ENCODE data around the gene NUP160. TPM values are rescaled to one million over a fixed set of nuclear protein-coding genes. Genes with fewer than 3 reads are reported as not detected.
"Not testable (repeated sequence)": the region's sequence is repeated elsewhere in the genome, so short reads cannot be mapped to it uniquely, and the experiment has no call there.

The NUP160 gene
- polyA plus RNA-seq, 3 donors = 10.6 to 15.7 (median 10.9) TPM

DNA sequence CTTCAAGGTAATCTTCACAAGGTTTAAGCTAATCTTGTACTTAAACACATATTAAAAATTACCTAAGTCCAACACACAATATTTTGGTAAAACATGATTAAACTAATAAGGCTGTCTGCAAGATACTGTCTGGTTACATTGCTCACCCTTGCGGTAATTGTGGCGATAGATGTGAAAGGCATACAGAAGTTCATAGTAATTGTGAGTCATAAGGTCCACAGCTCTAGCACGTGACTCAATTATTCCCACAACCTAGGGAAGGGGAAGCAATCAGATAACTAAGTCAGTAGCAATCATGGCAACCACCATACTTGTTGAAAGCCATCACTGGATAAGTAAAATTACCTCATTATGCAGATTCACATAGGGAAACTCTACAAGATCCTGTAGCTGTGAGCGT lies 50.5 kb downstream of the NUP160 start:
- 50% methylated on average over 1 of the region's 4 CpGs for WGBS (ENCODE audit: insufficient coverage)
- no peak overlapping the region for H3K4me3 Mint-ChIP-seq

DNA sequence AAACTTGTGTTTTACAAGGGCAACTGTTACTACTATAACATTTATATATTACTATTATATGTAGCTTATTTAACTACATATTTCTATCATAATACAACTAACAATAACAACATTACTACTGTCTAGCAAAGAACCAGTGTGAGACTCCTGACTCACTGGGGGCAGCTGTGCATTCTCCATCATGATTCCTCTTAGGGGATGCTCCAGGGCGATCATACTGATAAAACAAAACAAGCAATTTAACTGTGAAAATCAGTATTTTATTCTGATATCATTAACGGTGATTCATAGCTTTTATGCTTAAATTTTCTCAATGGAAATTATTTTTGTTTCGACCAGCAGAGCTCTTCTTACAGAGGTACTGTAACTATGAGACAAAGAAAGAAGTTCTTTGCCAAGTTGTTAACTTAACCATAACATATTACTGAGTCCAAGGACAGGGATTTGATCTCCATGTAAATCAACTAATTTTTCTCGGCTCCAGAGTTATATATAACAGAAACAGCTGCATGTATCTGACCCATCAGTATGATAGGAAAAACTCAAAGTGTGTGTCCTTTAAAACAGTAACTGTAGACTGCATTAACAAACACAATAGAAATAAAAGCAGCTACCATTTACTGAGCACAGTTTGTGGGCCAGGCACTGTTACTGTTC lies 56.2 kb downstream of the NUP160 start:
- H3K36me3 Mint-ChIP-seq = peaks cover 54 to 87% of the 10 kb centered on the region in 2 donors
- H3K27ac ChIP-seq (ENCODE audit: low read depth in 1 of 2, low read length in 2 of 2) = no peak overlapping the region
- no peak overlapping the region for H3K4me2 ChIP-seq (replicated peaks; ENCODE audit: extremely low read depth, low read length, poor library complexity, severe bottlenecking)
- intact Hi-C loops (cut with micrococcal nuclease) = no loop called here
- TF ChIP-seq, protein P1, sequence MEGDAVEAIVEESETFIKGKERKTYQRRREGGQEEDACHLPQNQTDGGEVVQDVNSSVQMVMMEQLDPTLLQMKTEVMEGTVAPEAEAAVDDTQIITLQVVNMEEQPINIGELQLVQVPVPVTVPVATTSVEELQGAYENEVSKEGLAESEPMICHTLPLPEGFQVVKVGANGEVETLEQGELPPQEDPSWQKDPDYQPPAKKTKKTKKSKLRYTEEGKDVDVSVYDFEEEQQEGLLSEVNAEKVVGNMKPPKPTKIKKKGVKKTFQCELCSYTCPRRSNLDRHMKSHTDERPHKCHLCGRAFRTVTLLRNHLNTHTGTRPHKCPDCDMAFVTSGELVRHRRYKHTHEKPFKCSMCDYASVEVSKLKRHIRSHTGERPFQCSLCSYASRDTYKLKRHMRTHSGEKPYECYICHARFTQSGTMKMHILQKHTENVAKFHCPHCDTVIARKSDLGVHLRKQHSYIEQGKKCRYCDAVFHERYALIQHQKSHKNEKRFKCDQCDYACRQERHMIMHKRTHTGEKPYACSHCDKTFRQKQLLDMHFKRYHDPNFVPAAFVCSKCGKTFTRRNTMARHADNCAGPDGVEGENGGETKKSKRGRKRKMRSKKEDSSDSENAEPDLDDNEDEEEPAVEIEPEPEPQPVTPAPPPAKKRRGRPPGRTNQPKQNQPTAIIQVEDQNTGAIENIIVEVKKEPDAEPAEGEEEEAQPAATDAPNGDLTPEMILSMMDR (IDR thresholded peaks at IDR 0.05) = no peak
- no peak overlapping the region for H3K4me3 ChIP-seq (replicated peaks in 1 of 3; ENCODE audit: low read depth in 2 of 3, low read length in 3 of 3)
- peaks cover 86 to 99% of the 10 kb centered on the region in 2 donors for H3K36me3 ChIP-seq (replicated peaks in 1 of 2; ENCODE audit: control insufficient read depth in 1 of 2, insufficient read depth in 2 of 2, low read length in 2 of 2)
- H3K9me3 Mint-ChIP-seq = peaks cover 0 to 2% (median 0%) of the 10 kb centered on the region in 7 donors
- H3K27me3 ChIP-seq (ENCODE audit: control insufficient read depth in 2 of 2, insufficient read depth in 2 of 2, low read length in 2 of 2) = no peaks in the 10 kb centered on the region
- no peaks in the 10 kb centered on the region for H3K79me2 ChIP-seq (ENCODE audit: insufficient read depth, low read length)
- H3K4me3 Mint-ChIP-seq = no peak overlapping the region
- peaks cover 0 to 2% (median 0%) of the 10 kb centered on the region in 3 donors for H3K27me3 Mint-ChIP-seq (ENCODE audit: low read depth in 3 of 3)
- H3K9ac ChIP-seq (ENCODE audit: insufficient read depth, low read length, poor library complexity, severe bottlenecking) = no peak overlapping the region
- no peak overlapping the region for H2AFZ ChIP-seq (ENCODE audit: insufficient read depth, low read depth, low read length, poor library complexity, severe bottlenecking)
- WGBS (ENCODE audit: insufficient coverage) = no CpG with 5 or more reads among the region's 4 CpGs
- H4K20me1 ChIP-seq (ENCODE audit: insufficient read depth, low read length) = no peaks in the 10 kb centered on the region
- H3K9me3 ChIP-seq (replicated peaks in 1 of 2; ENCODE audit: control insufficient read depth in 1 of 2, insufficient read depth in 1 of 2, low read length in 2 of 2) = no peaks in the 10 kb centered on the region
- DNase-seq = no peak
- no peaks in the 10 kb centered on the region for H3K4me1 Mint-ChIP-seq
- no peak overlapping the region for H3K27ac Mint-ChIP-seq
- H3K4me1 ChIP-seq (ENCODE audit: control insufficient read depth in 1 of 2, insufficient read depth in 2 of 2, low read length in 2 of 2) = no peaks in the 10 kb centered on the region

More for the DNA sequence above, 50.5 kb downstream of the NUP160 start:
- H2AFZ ChIP-seq (ENCODE audit: insufficient read depth, low read depth, low read length, poor library complexity, severe bottlenecking) = no peak overlapping the region
- no peak overlapping the region for H3K27ac ChIP-seq (ENCODE audit: low read depth in 1 of 2, low read length in 2 of 2)
- Mint-ChIP-seq H3K27ac (no peak overlapping the region), H3K9me3 (no peaks in the 10 kb centered on the region), H3K27me3 (ENCODE audit: low read depth in 3 of 3) (peaks cover 0 to 3% (median 0%) of the 10 kb centered on the region in 3 donors), H3K36me3 (peaks cover 60 to 94% of the 10 kb centered on the region in 2 donors), H3K4me1 (no peaks in the 10 kb centered on the region)
- peaks cover 97 to 100% of the 10 kb centered on the region in 2 donors for H3K36me3 ChIP-seq (replicated peaks in 1 of 2; ENCODE audit: control insufficient read depth in 1 of 2, insufficient read depth in 2 of 2, low read length in 2 of 2)
- intact Hi-C loops (cut with micrococcal nuclease) = no loop called here
- TF ChIP-seq, protein P1 (IDR thresholded peaks at IDR 0.05) = no peak
- H3K4me1 ChIP-seq (ENCODE audit: control insufficient read depth in 1 of 2, insufficient read depth in 2 of 2, low read length in 2 of 2) = no peaks in the 10 kb centered on the region
- H4K20me1 ChIP-seq (ENCODE audit: insufficient read depth, low read length) = no peaks in the 10 kb centered on the region
- no peak overlapping the region for H3K4me2 ChIP-seq (replicated peaks; ENCODE audit: extremely low read depth, low read length, poor library complexity, severe bottlenecking)
- no peaks in the 10 kb centered on the region for H3K79me2 ChIP-seq (ENCODE audit: insufficient read depth, low read length)
- peak in 2 of 3 donors; percentile 3 to 30 for DNase-seq
- no peak overlapping the region for H3K4me3 ChIP-seq (replicated peaks in 1 of 3; ENCODE audit: low read depth in 2 of 3, low read length in 3 of 3)
- H3K27me3 ChIP-seq (ENCODE audit: control insufficient read depth in 2 of 2, insufficient read depth in 2 of 2, low read length in 2 of 2) = no peaks in the 10 kb centered on the region
- H3K9ac ChIP-seq (ENCODE audit: insufficient read depth, low read length, poor library complexity, severe bottlenecking) = no peak overlapping the region
- no peaks in the 10 kb centered on the region for H3K9me3 ChIP-seq (replicated peaks in 1 of 2; ENCODE audit: control insufficient read depth in 1 of 2, insufficient read depth in 1 of 2, low read length in 2 of 2)

DNA sequence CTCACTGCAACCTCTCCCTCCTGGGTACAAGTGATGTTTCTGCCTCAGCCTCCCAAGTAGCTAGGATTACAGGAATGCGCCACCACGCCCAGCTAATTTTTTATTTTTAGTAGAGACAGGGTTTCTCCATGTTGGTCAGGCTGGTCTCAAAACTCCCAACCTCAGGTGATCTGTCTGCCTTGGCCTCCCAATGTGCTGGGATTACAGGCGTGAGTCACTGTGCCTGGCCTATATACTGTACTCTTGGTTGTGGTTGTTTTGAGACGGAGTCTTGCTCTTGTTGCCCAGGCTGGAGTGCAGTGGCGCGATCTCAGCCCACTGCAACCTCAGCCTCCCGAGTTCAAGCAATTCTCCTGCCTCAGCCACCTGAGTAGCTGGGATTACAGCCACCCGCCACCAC lies 58.1 kb downstream of the NUP160 start:
- H3K79me2 ChIP-seq (ENCODE audit: insufficient read depth, low read length); H2AFZ ChIP-seq (ENCODE audit: insufficient read depth, low read depth, low read length, poor library complexity, severe bottlenecking); H4K20me1 ChIP-seq (ENCODE audit: insufficient read depth, low read length); H3K4me1 ChIP-seq (ENCODE audit: control insufficient read depth in 1 of 2, insufficient read depth in 2 of 2, low read length in 2 of 2); H3K9ac ChIP-seq (ENCODE audit: insufficient read depth, low read length, poor library complexity, severe bottlenecking); intact Hi-C loops (cut with micrococcal nuclease); H3K27ac ChIP-seq (ENCODE audit: low read depth in 1 of 2, low read length in 2 of 2); H3K9me3 ChIP-seq (replicated peaks in 1 of 2; ENCODE audit: control insufficient read depth in 1 of 2, insufficient read depth in 1 of 2, low read length in 2 of 2); H3K4me3 Mint-ChIP-seq; H3K27me3 Mint-ChIP-seq (ENCODE audit: low read depth in 3 of 3); H3K4me3 ChIP-seq (replicated peaks in 1 of 3; ENCODE audit: low read depth in 2 of 3, low read length in 3 of 3); H3K4me1 Mint-ChIP-seq; H3K27me3 ChIP-seq (ENCODE audit: control insufficient read depth in 2 of 2, insufficient read depth in 2 of 2, low read length in 2 of 2); H3K9me3 Mint-ChIP-seq; DNase-seq; H3K4me2 ChIP-seq (replicated peaks; ENCODE audit: extremely low read depth, low read length, poor library complexity, severe bottlenecking): not testable (repeated sequence)
- Mint-ChIP-seq H3K27ac (peak overlapping the region in 1 of 7 donors; percentile 55), H3K36me3 (peaks cover 52 to 86% of the 10 kb centered on the region in 2 donors)
- H3K36me3 ChIP-seq (replicated peaks in 1 of 2; ENCODE audit: control insufficient read depth in 1 of 2, insufficient read depth in 2 of 2, low read length in 2 of 2) = peaks cover 84 to 99% of the 10 kb centered on the region in 2 donors
- WGBS (ENCODE audit: insufficient coverage) = 100% methylated on average over 6 of the region's 8 CpGs
